SK-N-SH (cell line): ENCODE measurements around the gene C11orf52. TPM values are rescaled to one million over a fixed set of nuclear protein-coding genes. Genes with fewer than 3 reads are reported as not detected.

Experiments used
- CTCF ChIA-PET: fragments of 300-600, 350-600 bp; formaldehyde crosslinking; extraction: SDS; loops from one replicate; lab custom pipeline; 2021; lab: Yijun Ruan, JAX
- POLR2A ChIA-PET: fragments of 350-600 bp; sonication (Branson Sonifier 250); formaldehyde crosslinking; extraction: SDS; loops from one replicate; lab custom pipeline; 2020; ENCODE audit warnings: antibody characterized with exemption, inconsistent platforms; lab: Yijun Ruan, JAX
- DNase-seq: peaks from one replicate; pipeline ENCODE4 v3.0.0; 2012
- H2AFZ ChIP-seq: fragments of 200-600 bp; sonication (generic); 2 replicates; pipeline ENCODE4 v1.8.1; 2016; ENCODE audit warnings: antibody characterized with exemption, mild to moderate bottlenecking, low read depth
- H3F3A ChIP-seq: fragments of 200-600 bp; sonication (generic); replicated peaks from 2 replicates; pipeline ENCODE3; 2016; ENCODE audit warnings: antibody characterized with exemption, mild to moderate bottlenecking; ENCODE audit not compliant: insufficient read depth
- H3K27ac ChIP-seq, 2 experiments: fragments of 200-500 bp in 1 of 2; fragments of 200-600 bp in 1 of 2; sonication (Bioruptor generic) in 1 of 2; sonication (generic), shearing (Covaris generic) in 1 of 2; 2 replicates each; pipeline versions ENCODE4 v1.5.1 to v1.6.1; 2014 to 2016; ENCODE audit warnings: low read depth in 2 of 2, inconsistent platforms in 1 of 2, low read length in 1 of 2, mild to moderate bottlenecking in 1 of 2, mixed read lengths in 1 of 2
- H3K27me3 ChIP-seq: fragments of 200-600 bp; sonication (generic), shearing (Covaris generic); 2 replicates; pipeline ENCODE4 v1.6.1; 2016; ENCODE audit warnings: mixed run types; ENCODE audit not compliant: insufficient read depth
- H3K36me3 ChIP-seq, 2 experiments: fragments of 200-500 bp in 1 of 2; fragments of 200-600 bp in 1 of 2; sonication (Bioruptor generic) in 1 of 2; sonication (generic) in 1 of 2; replicated peaks in 1 of 2; 2 replicates each; pipeline versions ENCODE3 to v1.5.1; 2014 to 2016; ENCODE audit warnings: low read length in 1 of 2, mild to moderate bottlenecking in 1 of 2; ENCODE audit not compliant: insufficient read depth in 2 of 2, control insufficient read depth in 1 of 2
- H3K4me1 ChIP-seq, 2 experiments: fragments of 200-500 bp in 1 of 2; fragments of 200-600 bp in 1 of 2; sonication (Bioruptor generic) in 1 of 2; sonication (generic), shearing (Covaris generic) in 1 of 2; 2 replicates each; pipeline versions ENCODE4 v1.5.1 to v1.6.1; 2014 to 2016; ENCODE audit warnings: low read depth in 1 of 2, low read length in 1 of 2, mixed run types in 1 of 2; ENCODE audit not compliant: insufficient read depth in 2 of 2, control insufficient read depth in 1 of 2
- H3K4me2 ChIP-seq: fragments of 200-600 bp; sonication (generic), shearing (Covaris generic); 2 replicates; pipeline ENCODE4 v1.6.1; 2017; ENCODE audit warnings: mixed run types
- H3K4me3 ChIP-seq, 2 experiments: fragments of 200-500 bp in 1 of 2; fragments of 200-600 bp in 1 of 2; sonication (Bioruptor generic) in 1 of 2; sonication (generic), shearing (Covaris generic) in 1 of 2; 2 replicates each; pipeline versions ENCODE4 v1.5.1 to v1.8.1; 2014 to 2016; ENCODE audit warnings: low read depth in 2 of 2, inconsistent platforms in 1 of 2, low read length in 1 of 2, mild to moderate bottlenecking in 1 of 2, mixed read lengths in 1 of 2, moderate library complexity in 1 of 2
- H3K79me2 ChIP-seq: fragments of 200-600 bp; sonication (generic); 2 replicates; pipeline ENCODE4 v1.8.1; 2017; ENCODE audit warnings: mild to moderate bottlenecking; ENCODE audit not compliant: insufficient read depth
- H3K9ac ChIP-seq: fragments of 200-600 bp; sonication (generic); 2 replicates; pipeline ENCODE4 v1.6.1; 2017; ENCODE audit warnings: mixed run types
- H3K9me2 ChIP-seq: fragments of 200-600 bp; sonication (generic); 2 replicates; pipeline ENCODE4 v1.6.1; 2017; ENCODE audit warnings: mixed run types
- H3K9me3 ChIP-seq: fragments of 200-600 bp; sonication (generic); 2 replicates; pipeline ENCODE4 v1.6.1; 2017; ENCODE audit warnings: mixed run types, mild to moderate bottlenecking, moderate library complexity
- H4K20me1 ChIP-seq: fragments of 200-600 bp; sonication (generic); 2 replicates; pipeline ENCODE4 v1.6.1; 2017; ENCODE audit warnings: mild to moderate bottlenecking, mixed run types; ENCODE audit not compliant: insufficient read depth
- CHD2 ChIP-seq: fragments of 150-350 bp; IDR thresholded peaks from 2 replicates; pipeline ENCODE4 v1.6.1; 2018; ENCODE audit warnings: low read length; ENCODE audit not compliant: partially characterized antibody
- EZH2phosphoT487 ChIP-seq: fragments of 200-600 bp; sonication (generic); IDR thresholded peaks from 2 replicates; pipeline ENCODE4 v1.6.1; 2017; ENCODE audit warnings: low read depth, mixed run types, mild to moderate bottlenecking, antibody characterized with exemption, moderate library complexity, borderline replicate concordance
- GATA2 ChIP-seq: sonication (generic); formaldehyde crosslinking; IDR thresholded peaks from 2 replicates; pipeline ENCODE4 v1.5.0; 2020; ENCODE audit warnings: mild to moderate bottlenecking, missing genetic modification reagents
- NFIC ChIP-seq: IDR thresholded peaks from 2 replicates; pipeline ENCODE4 v1.4.0; 2012; ENCODE audit warnings: borderline replicate concordance
- POLR2AphosphoS5 ChIP-seq: IDR thresholded peaks from 2 replicates; pipeline ENCODE4 v1.6.1; 2012; ENCODE audit warnings: low read depth, low read length
- RAD21 ChIP-seq: IDR thresholded peaks from 2 replicates; pipeline ENCODE4 v1.6.1; 2012; ENCODE audit warnings: mild to moderate bottlenecking, low read length
- RCOR1 ChIP-seq: fragments of 150-350 bp; IDR thresholded peaks from 2 replicates; pipeline ENCODE4 v1.6.1; 2017; ENCODE audit warnings: antibody characterized with exemption, low read length
- RFX5 ChIP-seq: IDR thresholded peaks from 2 replicates; pipeline ENCODE4 v1.6.1; 2012; ENCODE audit warnings: mild to moderate bottlenecking, improper control_type of control experiment, low read length
- RXRA ChIP-seq: IDR thresholded peaks from 2 replicates; pipeline ENCODE4 v1.4.0; 2012; ENCODE audit warnings: low read depth, mild to moderate bottlenecking, borderline replicate concordance
- whole genome bisulfite sequencing: methylation state at CpG from one replicate; pipeline ENCODE4 v1.1.6; 2017; ENCODE audit warnings: low lambda C conversion rate; 5-methylcytosine and 5-hydroxymethylcytosine counted together
- polyA plus RNA-seq, 3 experiments: library from polyadenylated mRNA; depleted of rRNA; stranded (reverse); fragments of >200 nt; gene quantifications; 2 replicates each; pipeline ENCODE4 v1.2.3, GENCODE V29; 2012
- TF ChIP-seq, protein P1 (sequence below): IDR thresholded peaks from 2 replicates; pipeline ENCODE4; 2012
- TF ChIP-seq, protein P2 (sequence below): fragments of 150-350 bp; IDR thresholded peaks from 2 replicates; pipeline ENCODE4 v1.6.1; 2016; ENCODE audit warnings: mild to moderate bottlenecking, low read depth, low read length
- TF ChIP-seq, protein P3 (sequence below): fragments of 200-600 bp; sonication (generic); IDR thresholded peaks from 2 replicates; pipeline ENCODE4 v1.6.1; 2017; ENCODE audit warnings: antibody characterized with exemption, mild to moderate bottlenecking, moderate library complexity
- TF ChIP-seq, protein P4 (sequence below): IDR thresholded peaks from 2 replicates; pipeline ENCODE4 v1.4.0; 2012; ENCODE audit warnings: low read depth, borderline replicate concordance

The C11orf52 gene
- polyA plus RNA-seq, 1 of the 3 experiments (the other 2 are of a cell fraction) = not detected

DNA sequence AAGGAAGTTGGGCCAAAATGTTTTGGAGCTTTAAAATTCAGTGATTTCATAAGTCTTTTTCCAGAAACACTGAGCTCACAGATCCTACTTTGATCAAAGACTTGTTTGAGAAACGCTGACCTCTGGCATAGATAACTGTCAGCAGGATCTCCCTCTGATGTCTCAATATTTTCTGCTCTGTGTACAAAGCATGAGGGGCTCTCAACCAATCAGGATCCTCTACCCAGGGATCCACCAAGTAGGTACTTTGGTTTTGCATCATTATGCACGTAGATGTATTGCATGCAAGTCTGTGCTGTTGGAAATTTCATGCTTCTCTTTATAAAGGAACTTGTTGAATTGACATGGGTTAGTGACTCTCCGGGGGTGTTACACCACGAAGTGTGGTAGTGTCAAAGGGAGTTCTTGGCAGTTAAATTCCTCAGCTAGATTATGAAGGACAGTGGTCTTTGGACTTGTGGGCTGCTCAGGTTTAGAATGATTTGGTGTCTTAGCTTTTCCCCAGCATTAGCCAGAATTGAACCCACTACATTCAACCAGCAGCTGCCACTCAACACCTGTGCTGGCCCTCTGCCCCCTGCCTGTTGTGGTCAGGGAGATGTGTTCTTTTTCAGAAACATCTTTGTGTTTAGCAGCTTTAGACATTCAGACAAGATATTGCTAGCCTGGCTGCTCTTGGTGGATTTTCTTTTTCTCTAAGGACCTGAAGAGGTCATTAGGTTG, 16.8 kb downstream of the C11orf52 start:
- TF ChIP-seq, protein P1, sequence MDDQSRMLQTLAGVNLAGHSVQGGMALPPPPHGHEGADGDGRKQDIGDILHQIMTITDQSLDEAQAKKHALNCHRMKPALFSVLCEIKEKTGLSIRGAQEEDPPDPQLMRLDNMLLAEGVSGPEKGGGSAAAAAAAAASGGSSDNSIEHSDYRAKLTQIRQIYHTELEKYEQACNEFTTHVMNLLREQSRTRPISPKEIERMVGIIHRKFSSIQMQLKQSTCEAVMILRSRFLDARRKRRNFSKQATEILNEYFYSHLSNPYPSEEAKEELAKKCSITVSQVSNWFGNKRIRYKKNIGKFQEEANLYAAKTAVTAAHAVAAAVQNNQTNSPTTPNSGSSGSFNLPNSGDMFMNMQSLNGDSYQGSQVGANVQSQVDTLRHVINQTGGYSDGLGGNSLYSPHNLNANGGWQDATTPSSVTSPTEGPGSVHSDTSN = no peak
- TF ChIP-seq EZH2phosphoT487 (no peak), CHD2 (no peak), POLR2AphosphoS5 (no peak), GATA2 (CRISPR knock-in tag) (no peak), RCOR1 (no peak), NFIC (no peak), RXRA (no peak), RAD21 (no peak), RFX5 (no peak)
- TF ChIP-seq, protein P2, sequence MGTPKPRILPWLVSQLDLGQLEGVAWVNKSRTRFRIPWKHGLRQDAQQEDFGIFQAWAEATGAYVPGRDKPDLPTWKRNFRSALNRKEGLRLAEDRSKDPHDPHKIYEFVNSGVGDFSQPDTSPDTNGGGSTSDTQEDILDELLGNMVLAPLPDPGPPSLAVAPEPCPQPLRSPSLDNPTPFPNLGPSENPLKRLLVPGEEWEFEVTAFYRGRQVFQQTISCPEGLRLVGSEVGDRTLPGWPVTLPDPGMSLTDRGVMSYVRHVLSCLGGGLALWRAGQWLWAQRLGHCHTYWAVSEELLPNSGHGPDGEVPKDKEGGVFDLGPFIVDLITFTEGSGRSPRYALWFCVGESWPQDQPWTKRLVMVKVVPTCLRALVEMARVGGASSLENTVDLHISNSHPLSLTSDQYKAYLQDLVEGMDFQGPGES = no peak
- TF ChIP-seq, protein P3, sequence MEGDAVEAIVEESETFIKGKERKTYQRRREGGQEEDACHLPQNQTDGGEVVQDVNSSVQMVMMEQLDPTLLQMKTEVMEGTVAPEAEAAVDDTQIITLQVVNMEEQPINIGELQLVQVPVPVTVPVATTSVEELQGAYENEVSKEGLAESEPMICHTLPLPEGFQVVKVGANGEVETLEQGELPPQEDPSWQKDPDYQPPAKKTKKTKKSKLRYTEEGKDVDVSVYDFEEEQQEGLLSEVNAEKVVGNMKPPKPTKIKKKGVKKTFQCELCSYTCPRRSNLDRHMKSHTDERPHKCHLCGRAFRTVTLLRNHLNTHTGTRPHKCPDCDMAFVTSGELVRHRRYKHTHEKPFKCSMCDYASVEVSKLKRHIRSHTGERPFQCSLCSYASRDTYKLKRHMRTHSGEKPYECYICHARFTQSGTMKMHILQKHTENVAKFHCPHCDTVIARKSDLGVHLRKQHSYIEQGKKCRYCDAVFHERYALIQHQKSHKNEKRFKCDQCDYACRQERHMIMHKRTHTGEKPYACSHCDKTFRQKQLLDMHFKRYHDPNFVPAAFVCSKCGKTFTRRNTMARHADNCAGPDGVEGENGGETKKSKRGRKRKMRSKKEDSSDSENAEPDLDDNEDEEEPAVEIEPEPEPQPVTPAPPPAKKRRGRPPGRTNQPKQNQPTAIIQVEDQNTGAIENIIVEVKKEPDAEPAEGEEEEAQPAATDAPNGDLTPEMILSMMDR = no peak
- TF ChIP-seq, protein P4, sequence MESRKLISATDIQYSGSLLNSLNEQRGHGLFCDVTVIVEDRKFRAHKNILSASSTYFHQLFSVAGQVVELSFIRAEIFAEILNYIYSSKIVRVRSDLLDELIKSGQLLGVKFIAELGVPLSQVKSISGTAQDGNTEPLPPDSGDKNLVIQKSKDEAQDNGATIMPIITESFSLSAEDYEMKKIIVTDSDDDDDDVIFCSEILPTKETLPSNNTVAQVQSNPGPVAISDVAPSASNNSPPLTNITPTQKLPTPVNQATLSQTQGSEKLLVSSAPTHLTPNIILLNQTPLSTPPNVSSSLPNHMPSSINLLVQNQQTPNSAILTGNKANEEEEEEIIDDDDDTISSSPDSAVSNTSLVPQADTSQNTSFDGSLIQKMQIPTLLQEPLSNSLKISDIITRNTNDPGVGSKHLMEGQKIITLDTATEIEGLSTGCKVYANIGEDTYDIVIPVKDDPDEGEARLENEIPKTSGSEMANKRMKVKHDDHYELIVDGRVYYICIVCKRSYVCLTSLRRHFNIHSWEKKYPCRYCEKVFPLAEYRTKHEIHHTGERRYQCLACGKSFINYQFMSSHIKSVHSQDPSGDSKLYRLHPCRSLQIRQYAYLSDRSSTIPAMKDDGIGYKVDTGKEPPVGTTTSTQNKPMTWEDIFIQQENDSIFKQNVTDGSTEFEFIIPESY = no peak
- Histone ChIP-seq H3K36me3 (no peaks in the 10 kb centered on the region), H3F3A (peaks cover 27% of the 10 kb centered on the region), H3K27ac (peak overlapping the region; percentile 60 to 92), H2AFZ (peak overlapping the region; percentile 85; the same call in 1 of the 2 replicates), H3K27me3 (no peaks in the 10 kb centered on the region), H3K4me2 (peak overlapping the region; percentile 92), H3K4me1 (peaks cover 44 to 52% of the 10 kb centered on the region in 2 experiments), H3K9me2 (no peaks in the 10 kb centered on the region), H4K20me1 (no peaks in the 10 kb centered on the region), H3K9ac (peak overlapping the region; percentile 78; the same call in 1 of the 2 replicates), H3K9me3 (no peaks in the 10 kb centered on the region), H3K79me2 (peaks cover 22% of the 10 kb centered on the region; the same call in 1 of the 2 replicates), H3K4me3 (no peak overlapping the region)
- POLR2A ChIA-PET = interaction anchor here (1.2 kb wide), 1 partner anchor 9 kb away, joined by 3 read pairs; no protein-coding TSS in a partner anchor
- DNase-seq = no peak
- WGBS = 75% methylated on average over 4 of the region's 4 CpGs
- CTCF ChIA-PET = interaction anchor here (1.3 to 15.8 kb wide), 5 partner anchors 8 to 65 kb away, joined by 3 to 272 read pairs (median 3); partner anchors contain the start of gene ALG9
